Measurements from ENCODE around the gene SEMA6C. TPM values are rescaled to one million over a fixed set of nuclear protein-coding genes. Genes with fewer than 3 reads are reported as not detected.

Gene SEMA6C
- total RNA-seq, 4 donors from 2014 or later = 2.5 to 5.9 (median 3.4) TPM

GRCh38 chr1:151128800-151129199 lies 17.6 kb downstream of the SEMA6C start:
- no peak for TF ChIP-seq POLR2A (IDR thresholded peaks at IDR 0.05)
- TF ChIP-seq CTCF (IDR thresholded peaks at IDR 0.05) = no peak
- H3K4me3 ChIP-seq (replicated peaks in 1 of 3) = no peak overlapping the region
- peaks cover 7 to 10% of the 10 kb centered on the region in 2 donors for H3K4me1 ChIP-seq
- DNase-seq = no peak
- WGBS, 2 donors = 74 to 78% methylated on average over 6 of the region's 6 CpGs
- no peaks in the 10 kb centered on the region for H3K9me3 ChIP-seq
- H3K27me3 ChIP-seq = no peaks in the 10 kb centered on the region
- intact Hi-C loops (cut with DNase I) = no loop called here
- no peak overlapping the region for H3K27ac ChIP-seq
- H3K36me3 ChIP-seq = no peaks in the 10 kb centered on the region

GRCh38 chr1:151124763-151125403 lies 21.5 kb downstream of the SEMA6C start:
- no peak for DNase-seq
- H3K4me3 ChIP-seq (replicated peaks in 1 of 3) = no peak overlapping the region
- WGBS, 2 donors = 83 to 88% methylated on average over 5 of the region's 5 CpGs
- intact Hi-C loops (cut with DNase I) = no loop called here
- H3K27me3 ChIP-seq = no peaks in the 10 kb centered on the region
- no peak for TF ChIP-seq CTCF (IDR thresholded peaks at IDR 0.05)
- no peak for TF ChIP-seq POLR2A (IDR thresholded peaks at IDR 0.05)
- H3K4me1 ChIP-seq = no peaks in the 10 kb centered on the region
- H3K27ac ChIP-seq = no peak overlapping the region
- no peaks in the 10 kb centered on the region for H3K36me3 ChIP-seq
- H3K9me3 ChIP-seq = no peaks in the 10 kb centered on the region

- 97 to 99% methylated on average over 5 of the region's 5 CpGs for WGBS, 2 donors
- H3K4me3 ChIP-seq (replicated peaks in 1 of 3) = no peak overlapping the region
- intact Hi-C loops (cut with DNase I) = no loop called here
- H3K9me3 ChIP-seq = no peaks in the 10 kb centered on the region
- no peaks in the 10 kb centered on the region for H3K27me3 ChIP-seq
- H3K36me3 ChIP-seq = peaks cover 5 to 9% of the 10 kb centered on the region in 2 donors
- no peak overlapping the region for H3K27ac ChIP-seq
- no peaks in the 10 kb centered on the region for H3K4me1 ChIP-seq
- no peak for TF ChIP-seq POLR2A (IDR thresholded peaks at IDR 0.05)
- TF ChIP-seq CTCF (IDR thresholded peaks at IDR 0.05) = no peak
- DNase-seq = no peak
Observed at GRCh38 chr1:151113877-151114276, 32.6 kb downstream of the SEMA6C start.

- TF ChIP-seq POLR2A (IDR thresholded peaks at IDR 0.05) (no peak), CTCF (IDR thresholded peaks at IDR 0.05) (no peak)
- Histone ChIP-seq H3K27me3 (no peaks in the 10 kb centered on the region), H3K4me1 (no peaks in the 10 kb centered on the region), H3K9me3 (no peaks in the 10 kb centered on the region), H3K4me3 (replicated peaks in 1 of 3) (no peak overlapping the region), H3K27ac (no peak overlapping the region), H3K36me3 (peaks cover 0 to 11% of the 10 kb centered on the region in 2 donors)
- intact Hi-C loops (cut with DNase I) = no loop called here
- no peak for DNase-seq
- WGBS, 2 donors = 94 to 95% methylated on average over 5 of the region's 5 CpGs
Observed at GRCh38 chr1:151108331-151108730, 38.1 kb downstream of the SEMA6C start.

GRCh38 chr1:151106894-151107293 lies 39.5 kb downstream of the SEMA6C start:
- intact Hi-C loops (cut with DNase I) = no loop called here

More at GRCh38 chr1:151106894-151107293, 39.5 kb downstream of the SEMA6C start:
- peaks cover 0 to 11% of the 10 kb centered on the region in 2 donors for H3K36me3 ChIP-seq
- no peaks in the 10 kb centered on the region for H3K4me1 ChIP-seq
- no peak for DNase-seq
- TF ChIP-seq CTCF (IDR thresholded peaks at IDR 0.05) = no peak
- no peak for TF ChIP-seq POLR2A (IDR thresholded peaks at IDR 0.05)
- H3K27me3 ChIP-seq = no peaks in the 10 kb centered on the region
- H3K27ac ChIP-seq = no peak overlapping the region
- 78 to 82% methylated on average over 2 of the region's 2 CpGs for WGBS, 2 donors
- H3K4me3 ChIP-seq (replicated peaks in 1 of 3) = no peak overlapping the region
- H3K9me3 ChIP-seq = no peaks in the 10 kb centered on the region
